HEK293T (cell line): Measurements from ENCODE around the gene FGD5.

Experiments used
- BHLHE40 ChIP-seq: fragments of 450-650 bp; IDR thresholded peaks from 2 replicates; pipeline ENCODE4 v1.6.1; 2016; ENCODE audit warnings: mild to moderate bottlenecking, moderate library complexity, borderline replicate concordance
- CTBP1 ChIP-seq: fragments of 450-650 bp; IDR thresholded peaks from 2 replicates; pipeline ENCODE4 v1.6.1; 2016; ENCODE audit warnings: borderline replicate concordance
- ELF4 ChIP-seq: fragments of 450-650 bp; IDR thresholded peaks from 2 replicates; pipeline ENCODE4 v1.6.1; 2017; ENCODE audit warnings: antibody characterized with exemption
- FOXA1 ChIP-seq: fragments of 450-650 bp; IDR thresholded peaks from 2 replicates; pipeline ENCODE4 v1.6.1; 2016; ENCODE audit warnings: mild to moderate bottlenecking
- FOXK2 ChIP-seq: fragments of 450-650 bp; IDR thresholded peaks from 2 replicates; pipeline ENCODE4 v1.6.1; 2016; ENCODE audit warnings: mild to moderate bottlenecking
- FOXM1 ChIP-seq: fragments of 450-650 bp; IDR thresholded peaks from 2 replicates; pipeline ENCODE4 v1.6.1; 2017; ENCODE audit warnings: mild to moderate bottlenecking, borderline replicate concordance
- HDGF ChIP-seq: fragments of 450-650 bp; IDR thresholded peaks from 2 replicates; pipeline ENCODE4 v1.6.1; 2017; ENCODE audit warnings: antibody characterized with exemption, borderline replicate concordance
- LEF1 ChIP-seq: fragments of 450-650 bp; IDR thresholded peaks from 2 replicates; pipeline ENCODE4 v1.6.1; 2017; ENCODE audit warnings: mild to moderate bottlenecking, borderline replicate concordance
- PKNOX1 ChIP-seq: fragments of 450-650 bp; IDR thresholded peaks from 2 replicates; pipeline ENCODE4 v1.6.1; 2016
- SP1 ChIP-seq: fragments of 450-650 bp; IDR thresholded peaks from 2 replicates; pipeline ENCODE4 v1.6.1; 2017
- ZNF384 ChIP-seq: fragments of 450-650 bp; IDR thresholded peaks from 2 replicates; pipeline ENCODE4 v1.6.1; 2016

- TF ChIP-seq FOXK2 (no peak), FOXM1 (no peak), ZNF384 (no peak), LEF1 (no peak), PKNOX1 (no peak), SP1 (no peak), ELF4 (no peak), FOXA1 (no peak), HDGF (no peak), CTBP1 (no peak), BHLHE40 (no peak)
Measured at GRCh38 chr3:14788644-14789043, 30.1 kb upstream of the FGD5 start.
